ENCODE measurements around the gene REM2.

REM2 gene

DNA sequence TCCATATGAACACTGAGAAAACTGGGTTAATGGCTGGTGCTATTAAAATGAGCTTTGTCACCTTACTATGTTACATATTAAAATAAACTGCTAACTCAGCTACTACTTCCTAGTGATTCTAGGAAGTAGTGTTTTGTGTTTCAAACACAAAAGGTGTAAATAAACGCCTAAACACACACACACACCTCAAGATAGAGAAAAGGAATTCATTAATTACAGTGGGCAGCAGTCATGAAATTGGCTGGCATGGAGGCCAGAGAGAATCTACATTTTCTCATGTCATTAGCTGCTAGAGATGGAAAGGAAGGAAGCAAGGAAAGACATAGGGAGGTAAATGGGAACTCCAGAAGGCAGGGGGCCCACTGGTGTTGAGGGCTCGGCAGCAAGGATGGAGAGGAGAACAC is 46.9 kb downstream of the REM2 start:
- no peak for DNase-seq (ENCODE audit: low read depth)

DNA sequence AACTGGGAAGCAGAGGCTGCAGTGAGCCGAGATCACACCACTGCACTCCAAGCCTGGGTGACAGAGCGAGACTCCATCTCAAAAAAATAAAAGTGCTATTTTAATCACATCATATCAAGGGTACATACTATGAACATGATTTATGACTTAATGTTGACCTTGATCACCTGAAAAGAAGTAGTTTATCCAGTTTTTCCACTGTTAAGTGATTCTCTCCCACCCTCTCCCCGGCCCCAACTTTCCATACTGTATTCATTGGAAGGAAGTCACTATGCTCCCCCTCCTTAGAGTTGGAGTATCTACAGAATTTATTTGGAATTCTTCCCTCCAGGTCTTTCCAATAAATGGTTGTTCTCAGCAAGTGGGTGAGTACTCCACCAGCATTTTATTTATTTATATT is 49.1 kb downstream of the REM2 start:
- DNase-seq (ENCODE audit: low read depth): no peak

DNA sequence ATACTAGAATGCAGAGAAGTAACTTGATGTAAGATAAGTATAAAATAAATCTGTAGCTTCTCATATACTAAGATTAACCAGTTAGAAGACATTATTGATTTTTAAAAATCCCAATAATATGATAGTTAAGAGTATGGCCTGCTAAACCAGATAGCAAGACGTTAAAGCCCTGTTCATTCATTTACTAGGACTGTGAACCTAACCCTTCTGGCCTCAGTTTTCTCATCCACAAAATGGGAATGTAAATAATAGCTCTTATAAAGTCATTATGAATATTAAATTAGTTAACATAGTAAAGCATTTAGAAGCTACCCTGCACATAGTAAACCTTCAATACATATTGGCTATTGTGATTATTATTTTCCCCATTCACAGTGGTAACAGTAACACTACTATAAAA is 52.1 kb downstream of the REM2 start:
- DNase-seq (ENCODE audit: low read depth): no peak
